ENCODE measurements around the gene OR8B3. TPM values are rescaled to one million over a fixed set of nuclear protein-coding genes. Genes with fewer than 3 reads are reported as not detected.
"Not testable (repeated sequence)": the region's sequence is repeated elsewhere in the genome, so short reads cannot be mapped to it uniquely, and the experiment has no call there.

The OR8B3 gene
- total RNA-seq, 1 experiment from 2014 or later, result not detected

GRCh38 chr11:124403186-124403585, 4.4 kb upstream of the OR8B3 start:
- not testable (repeated sequence) for H3K9me3 ChIP-seq (replicated peaks); H3K36me3 ChIP-seq; H3K27me3 ChIP-seq; H3K4me1 ChIP-seq; H3K4me3 ChIP-seq; H3K27ac ChIP-seq; DNase-seq

- no peaks in the 10 kb centered on the region for H3K9me3 ChIP-seq (replicated peaks)
- peak; percentile 54 to 70 for DNase-seq
- no peak overlapping the region for H3K27ac ChIP-seq
- H3K4me1 ChIP-seq, result no peaks in the 10 kb centered on the region
- H3K4me3 ChIP-seq, result no peak overlapping the region
- no peaks in the 10 kb centered on the region for H3K36me3 ChIP-seq
- no peaks in the 10 kb centered on the region for H3K27me3 ChIP-seq
Measured at GRCh38 chr11:124402326-124402922, 3.6 kb upstream of the OR8B3 start.

GRCh38 chr11:124396847-124397246, 2.0 kb downstream of the OR8B3 start:
- not testable (repeated sequence) for H3K9me3 ChIP-seq (replicated peaks); H3K27ac ChIP-seq; H3K27me3 ChIP-seq; H3K4me3 ChIP-seq; H3K36me3 ChIP-seq; H3K4me1 ChIP-seq; DNase-seq

GRCh38 chr11:124394408-124394807, 4.4 kb downstream of the OR8B3 start:
- Histone ChIP-seq H3K4me1 (no peaks in the 10 kb centered on the region), H3K36me3 (no peaks in the 10 kb centered on the region), H3K27me3 (no peaks in the 10 kb centered on the region), H3K9me3 (replicated peaks) (no peaks in the 10 kb centered on the region), H3K4me3 (no peak overlapping the region), H3K27ac (no peak overlapping the region)
- no peak for DNase-seq

- Histone ChIP-seq H3K36me3 (no peaks in the 10 kb centered on the region), H3K27me3 (no peaks in the 10 kb centered on the region), H3K4me3 (no peak within 1 kb of the TSS), H3K9me3 (replicated peaks) (no peaks in the 10 kb centered on the region), H3K27ac (no peak within 1 kb of the TSS), H3K4me1 (no peaks in the 10 kb centered on the region)
- no peak for DNase-seq
Measured at GRCh38 chr11:124384399-124384798, 14.4 kb downstream of the OR8B3 start, which contains the start of gene OR8B2. TSS of gene OR8B2 (minus strand) at chr11:124384499. CDS start at chr11:124383343, 1,156 bp downstream.

- H3K36me3 ChIP-seq; DNase-seq; H3K4me1 ChIP-seq; H3K27ac ChIP-seq; H3K27me3 ChIP-seq; H3K4me3 ChIP-seq; H3K9me3 ChIP-seq (replicated peaks): not testable (repeated sequence)
Measured at GRCh38 chr11:124382857-124383256, 16.0 kb downstream of the OR8B3 start.

GRCh38 chr11:124380585-124380984, 18.2 kb downstream of the OR8B3 start:
- Histone ChIP-seq H3K4me3 (no peak overlapping the region), H3K36me3 (no peaks in the 10 kb centered on the region), H3K27ac (no peak overlapping the region), H3K4me1 (no peaks in the 10 kb centered on the region), H3K9me3 (replicated peaks) (no peaks in the 10 kb centered on the region), H3K27me3 (no peaks in the 10 kb centered on the region)
- no peak for DNase-seq

- DNase-seq, result no peak
- no peaks in the 10 kb centered on the region for H3K27me3 ChIP-seq
- H3K4me3 ChIP-seq, result no peak overlapping the region
- H3K36me3 ChIP-seq, result no peaks in the 10 kb centered on the region
- no peak overlapping the region for H3K27ac ChIP-seq
- H3K9me3 ChIP-seq (replicated peaks), result no peaks in the 10 kb centered on the region
- no peaks in the 10 kb centered on the region for H3K4me1 ChIP-seq
Measured at GRCh38 chr11:124376280-124376679, 22.5 kb downstream of the OR8B3 start.

GRCh38 chr11:124359566-124359965, 39.3 kb downstream of the OR8B3 start:
- Histone ChIP-seq H3K36me3 (no peaks in the 10 kb centered on the region), H3K4me3 (no peak overlapping the region), H3K4me1 (no peaks in the 10 kb centered on the region), H3K27ac (no peak overlapping the region), H3K9me3 (replicated peaks) (no peaks in the 10 kb centered on the region), H3K27me3 (no peaks in the 10 kb centered on the region)
- DNase-seq, result no peak

GRCh38 chr11:124346311-124346955, 52.4 kb downstream of the OR8B3 start:
- Histone ChIP-seq H3K36me3 (no peaks in the 10 kb centered on the region), H3K4me3 (no peak overlapping the region), H3K27ac (no peak overlapping the region), H3K4me1 (no peaks in the 10 kb centered on the region), H3K9me3 (replicated peaks) (no peaks in the 10 kb centered on the region), H3K27me3 (no peaks in the 10 kb centered on the region)
- no peak for DNase-seq

Other genes starting within 250 kb of the OR8B3 start
- not detected in 2 replicates for gene OR10D3, start 215.7 kb downstream of the OR8B3 start, total RNA-seq (2014; rRNA removed; shearing (Covaris generic))
- gene OR8G1, start 157.9 kb downstream of the OR8B3 start, total RNA-seq (2014; rRNA removed; shearing (Covaris generic)), result not detected in 2 replicates
- not detected in 2 replicates for gene OR8G5, start 142.6 kb downstream of the OR8B3 start, total RNA-seq (2014; rRNA removed; shearing (Covaris generic))
- gene OR8D1, start 85.1 kb downstream of the OR8B3 start, total RNA-seq (2014; rRNA removed; shearing (Covaris generic)), result not detected in 2 replicates
- gene OR8D2, start 78.8 kb downstream of the OR8B3 start, total RNA-seq (2014; rRNA removed; shearing (Covaris generic)), result not detected in 2 replicates
- gene OR8B2, start 14.5 kb downstream of the OR8B3 start, total RNA-seq (2014; rRNA removed; shearing (Covaris generic)), result not detected in 2 replicates
- not detected in 2 replicates for gene OR8B4, start 25.8 kb upstream of the OR8B3 start, total RNA-seq (2014; rRNA removed; shearing (Covaris generic))
- gene OR8B8, start 46.7 kb upstream of the OR8B3 start, total RNA-seq (2014; rRNA removed; shearing (Covaris generic)), result not detected in 2 replicates
- gene OR8B12, start 144.6 kb upstream of the OR8B3 start, total RNA-seq (2014; rRNA removed; shearing (Covaris generic)), result not detected in 2 replicates
- gene OR8A1, start 171.0 kb upstream of the OR8B3 start, total RNA-seq (2014; rRNA removed; shearing (Covaris generic)), result not detected in 2 replicates
- gene PANX3, start 212.4 kb upstream of the OR8B3 start, total RNA-seq (2014; rRNA removed; shearing (Covaris generic)), result not detected in 2 replicates
- gene TBRG1, start 223.8 kb upstream of the OR8B3 start, total RNA-seq (2014; rRNA removed; shearing (Covaris generic)), result 11.9 and 14.4 TPM in 2 replicates